HEK293T (cell line): Measurements from ENCODE around the gene FOXI3.

ENCODE experiments used
- ELF4 ChIP-seq: fragments of 450-650 bp; IDR thresholded peaks from 2 replicates; pipeline ENCODE4 v1.6.1; 2017; ENCODE audit warnings: antibody characterized with exemption
- FOXA1 ChIP-seq: fragments of 450-650 bp; IDR thresholded peaks from 2 replicates; pipeline ENCODE4 v1.6.1; 2016; ENCODE audit warnings: mild to moderate bottlenecking
- HDGF ChIP-seq: fragments of 450-650 bp; IDR thresholded peaks from 2 replicates; pipeline ENCODE4 v1.6.1; 2017; ENCODE audit warnings: antibody characterized with exemption, borderline replicate concordance
- NFRKB ChIP-seq: fragments of 450-650 bp; IDR thresholded peaks from 2 replicates; pipeline ENCODE4 v1.6.1; 2016; ENCODE audit warnings: mild to moderate bottlenecking, moderate library complexity
- SP1 ChIP-seq: fragments of 450-650 bp; IDR thresholded peaks from 2 replicates; pipeline ENCODE4 v1.6.1; 2017
- SUZ12 ChIP-seq: fragments of 450-650 bp; IDR thresholded peaks from 2 replicates; pipeline ENCODE4 v1.6.1; 2016; ENCODE audit warnings: mild to moderate bottlenecking
- TARDBP ChIP-seq: fragments of 450-650 bp; IDR thresholded peaks from 2 replicates; pipeline ENCODE4 v1.6.1; 2016
- ZNF384 ChIP-seq: fragments of 450-650 bp; IDR thresholded peaks from 2 replicates; pipeline ENCODE4 v1.6.1; 2016
- TF ChIP-seq, protein P1 (sequence below): fragments of 450-650 bp; IDR thresholded peaks from 2 replicates; pipeline ENCODE4 v1.6.1; 2016

DNA sequence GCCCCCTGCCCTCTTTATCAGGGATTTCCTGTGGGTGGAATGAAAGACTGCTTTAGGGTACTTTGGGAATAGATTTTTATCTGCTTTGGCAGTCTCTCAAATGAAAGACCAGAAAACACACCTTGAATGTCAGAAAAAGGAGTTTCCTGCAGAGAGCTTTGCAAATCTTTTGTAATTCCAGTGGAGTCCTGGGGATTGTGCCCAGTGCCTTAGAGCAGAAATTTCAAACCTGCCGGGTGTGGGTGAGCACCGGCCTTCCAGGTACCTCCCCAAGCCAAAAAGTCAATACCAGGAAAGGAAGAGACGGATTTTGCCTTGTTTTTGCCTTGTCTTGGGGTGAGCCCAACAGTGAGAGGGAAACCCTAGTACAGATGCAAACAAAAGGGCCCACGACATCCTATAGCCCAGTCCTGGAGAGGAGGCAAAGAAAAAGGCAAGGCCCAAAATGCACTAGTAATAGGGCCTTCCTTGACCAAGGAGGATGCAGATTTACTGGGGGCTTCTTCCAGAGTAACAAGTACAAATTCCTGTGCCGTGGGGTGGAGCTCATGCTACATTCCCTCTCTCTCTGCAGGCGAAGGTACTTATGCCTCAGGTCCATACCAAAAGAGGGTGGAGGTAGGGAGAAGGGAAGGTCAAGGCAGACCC is 36.4 kb downstream of the FOXI3 start:
- TF ChIP-seq SUZ12 = no peak
- TF ChIP-seq FOXA1 = no peak
- no peak for TF ChIP-seq SP1
- no peak for TF ChIP-seq ZNF384
- no peak for TF ChIP-seq HDGF
- no peak for TF ChIP-seq NFRKB
- TF ChIP-seq, protein P1, sequence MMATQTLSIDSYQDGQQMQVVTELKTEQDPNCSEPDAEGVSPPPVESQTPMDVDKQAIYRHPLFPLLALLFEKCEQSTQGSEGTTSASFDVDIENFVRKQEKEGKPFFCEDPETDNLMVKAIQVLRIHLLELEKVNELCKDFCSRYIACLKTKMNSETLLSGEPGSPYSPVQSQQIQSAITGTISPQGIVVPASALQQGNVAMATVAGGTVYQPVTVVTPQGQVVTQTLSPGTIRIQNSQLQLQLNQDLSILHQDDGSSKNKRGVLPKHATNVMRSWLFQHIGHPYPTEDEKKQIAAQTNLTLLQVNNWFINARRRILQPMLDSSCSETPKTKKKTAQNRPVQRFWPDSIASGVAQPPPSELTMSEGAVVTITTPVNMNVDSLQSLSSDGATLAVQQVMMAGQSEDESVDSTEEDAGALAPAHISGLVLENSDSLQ = no peak
- no peak for TF ChIP-seq TARDBP
- no peak for TF ChIP-seq ELF4
